D721Med (cell line): Measurements from ENCODE around the gene TMEM219.

Experiments used
- DNase-seq: peaks from one replicate; pipeline ENCODE4 v3.0.0; 2011; ENCODE audit warnings: low spot score; ENCODE audit not compliant: insufficient read length
- FAIRE-seq: peaks from 2 replicates; lab custom pipeline; 2011; peaks lifted over from hg19 to GRCh38; lab: Jason Lieb, UNC
- CTCF ChIP-seq: IDR thresholded peaks from 2 replicates; pipeline ENCODE4 v1.5.1; 2012; ENCODE audit warnings: mild to moderate bottlenecking, control low read depth; ENCODE audit not compliant: insufficient read depth; ENCODE audit errors: missing control alignments

The TMEM219 gene

GRCh38 chr16:29921034-29921385, 40.9 kb upstream of the TMEM219 start:
- FAIRE-seq (no peak), DNase-seq (no peak)
- no peak for TF ChIP-seq CTCF

- no peak for TF ChIP-seq CTCF
- FAIRE-seq (no peak), DNase-seq (no peak)
Measured at GRCh38 chr16:29922326-29922725, 39.6 kb upstream of the TMEM219 start.

GRCh38 chr16:29922986-29923501, 38.8 kb upstream of the TMEM219 start:
- no peak for TF ChIP-seq CTCF
- DNase-seq (no peak), FAIRE-seq (no peak)

GRCh38 chr16:29925105-29925756, 36.6 kb upstream of the TMEM219 start:
- FAIRE-seq = no peak
- TF ChIP-seq CTCF = no peak
- DNase-seq = no peak

- TF ChIP-seq CTCF = no peak
- FAIRE-seq (no peak), DNase-seq (peak; percentile 95)
Measured at GRCh38 chr16:29925781-29926710, 35.8 kb upstream of the TMEM219 start, which contains the start of gene KCTD13. Gene KCTD13 (minus strand): TSS chr16:29926226. CDS start chr16:29926033, 193 bp downstream.

GRCh38 chr16:29926711-29927052, 35.2 kb upstream of the TMEM219 start:
- DNase-seq (no peak), FAIRE-seq (no peak)
- no peak for TF ChIP-seq CTCF
